Ishikawa (cell line): Measurements from ENCODE around the gene ARRDC1.

Experiments
- CEBPB ChIP-seq: IDR thresholded peaks from 2 replicates; pipeline ENCODE4 v1.6.1; 2012
- CREB1 ChIP-seq: IDR thresholded peaks from 2 replicates; pipeline ENCODE4 v1.6.1; 2012; ENCODE audit warnings: low read depth
- EGR1 ChIP-seq: IDR thresholded peaks from 2 replicates; pipeline ENCODE4 v1.6.1; 2012
- EP300 ChIP-seq: IDR thresholded peaks from 2 replicates; pipeline ENCODE4 v1.6.1; 2012; ENCODE audit warnings: borderline replicate concordance
- FOXM1 ChIP-seq: IDR thresholded peaks from 2 replicates; pipeline ENCODE4 v1.6.1; 2012; ENCODE audit warnings: low read depth, borderline replicate concordance
- MAX ChIP-seq: IDR thresholded peaks from 2 replicates; pipeline ENCODE4 v1.6.1; 2012
- NFIC ChIP-seq: IDR thresholded peaks from 2 replicates; pipeline ENCODE4 v1.6.1; 2012
- RAD21 ChIP-seq: IDR thresholded peaks from 2 replicates; pipeline ENCODE4 v1.6.1; 2012; ENCODE audit warnings: low read depth
- TAF1 ChIP-seq: IDR thresholded peaks from 2 replicates; pipeline ENCODE4 v1.6.1; 2012; ENCODE audit warnings: low read depth, mild to moderate bottlenecking
- TCF12 ChIP-seq: IDR thresholded peaks from 2 replicates; pipeline ENCODE4 v1.6.1; 2012; ENCODE audit warnings: low read depth
- TEAD4 ChIP-seq: IDR thresholded peaks from 2 replicates; pipeline ENCODE4 v1.6.1; 2012
- YY1 ChIP-seq: IDR thresholded peaks from 2 replicates; pipeline ENCODE4 v1.6.1; 2012; ENCODE audit warnings: low read depth
- ZBTB7A ChIP-seq: IDR thresholded peaks from 2 replicates; pipeline ENCODE4 v1.6.1; 2012; ENCODE audit warnings: low read depth
- TF ChIP-seq, protein P1 (sequence below): IDR thresholded peaks from 2 replicates; pipeline ENCODE4 v1.6.1; 2012
- TF ChIP-seq, protein P2 (sequence below): IDR thresholded peaks from 2 replicates; pipeline ENCODE4 v1.6.1; 2012; ENCODE audit warnings: low read depth, mild to moderate bottlenecking

The ARRDC1 gene

GRCh38 chr9:137630126-137630525, 24.6 kb downstream of the ARRDC1 start:
- TF ChIP-seq NFIC (no peak), MAX (no peak), RAD21 (no peak), EP300 (no peak), FOXM1 (no peak), CEBPB (no peak), YY1 (no peak), ZBTB7A (no peak), TAF1 (no peak), TCF12 (no peak)
- TF ChIP-seq, protein P1, sequence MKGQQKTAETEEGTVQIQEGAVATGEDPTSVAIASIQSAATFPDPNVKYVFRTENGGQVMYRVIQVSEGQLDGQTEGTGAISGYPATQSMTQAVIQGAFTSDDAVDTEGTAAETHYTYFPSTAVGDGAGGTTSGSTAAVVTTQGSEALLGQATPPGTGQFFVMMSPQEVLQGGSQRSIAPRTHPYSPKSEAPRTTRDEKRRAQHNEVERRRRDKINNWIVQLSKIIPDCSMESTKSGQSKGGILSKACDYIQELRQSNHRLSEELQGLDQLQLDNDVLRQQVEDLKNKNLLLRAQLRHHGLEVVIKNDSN = no peak
- TF ChIP-seq, protein P2, sequence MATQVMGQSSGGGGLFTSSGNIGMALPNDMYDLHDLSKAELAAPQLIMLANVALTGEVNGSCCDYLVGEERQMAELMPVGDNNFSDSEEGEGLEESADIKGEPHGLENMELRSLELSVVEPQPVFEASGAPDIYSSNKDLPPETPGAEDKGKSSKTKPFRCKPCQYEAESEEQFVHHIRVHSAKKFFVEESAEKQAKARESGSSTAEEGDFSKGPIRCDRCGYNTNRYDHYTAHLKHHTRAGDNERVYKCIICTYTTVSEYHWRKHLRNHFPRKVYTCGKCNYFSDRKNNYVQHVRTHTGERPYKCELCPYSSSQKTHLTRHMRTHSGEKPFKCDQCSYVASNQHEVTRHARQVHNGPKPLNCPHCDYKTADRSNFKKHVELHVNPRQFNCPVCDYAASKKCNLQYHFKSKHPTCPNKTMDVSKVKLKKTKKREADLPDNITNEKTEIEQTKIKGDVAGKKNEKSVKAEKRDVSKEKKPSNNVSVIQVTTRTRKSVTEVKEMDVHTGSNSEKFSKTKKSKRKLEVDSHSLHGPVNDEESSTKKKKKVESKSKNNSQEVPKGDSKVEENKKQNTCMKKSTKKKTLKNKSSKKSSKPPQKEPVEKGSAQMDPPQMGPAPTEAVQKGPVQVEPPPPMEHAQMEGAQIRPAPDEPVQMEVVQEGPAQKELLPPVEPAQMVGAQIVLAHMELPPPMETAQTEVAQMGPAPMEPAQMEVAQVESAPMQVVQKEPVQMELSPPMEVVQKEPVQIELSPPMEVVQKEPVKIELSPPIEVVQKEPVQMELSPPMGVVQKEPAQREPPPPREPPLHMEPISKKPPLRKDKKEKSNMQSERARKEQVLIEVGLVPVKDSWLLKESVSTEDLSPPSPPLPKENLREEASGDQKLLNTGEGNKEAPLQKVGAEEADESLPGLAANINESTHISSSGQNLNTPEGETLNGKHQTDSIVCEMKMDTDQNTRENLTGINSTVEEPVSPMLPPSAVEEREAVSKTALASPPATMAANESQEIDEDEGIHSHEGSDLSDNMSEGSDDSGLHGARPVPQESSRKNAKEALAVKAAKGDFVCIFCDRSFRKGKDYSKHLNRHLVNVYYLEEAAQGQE = no peak

DNA sequence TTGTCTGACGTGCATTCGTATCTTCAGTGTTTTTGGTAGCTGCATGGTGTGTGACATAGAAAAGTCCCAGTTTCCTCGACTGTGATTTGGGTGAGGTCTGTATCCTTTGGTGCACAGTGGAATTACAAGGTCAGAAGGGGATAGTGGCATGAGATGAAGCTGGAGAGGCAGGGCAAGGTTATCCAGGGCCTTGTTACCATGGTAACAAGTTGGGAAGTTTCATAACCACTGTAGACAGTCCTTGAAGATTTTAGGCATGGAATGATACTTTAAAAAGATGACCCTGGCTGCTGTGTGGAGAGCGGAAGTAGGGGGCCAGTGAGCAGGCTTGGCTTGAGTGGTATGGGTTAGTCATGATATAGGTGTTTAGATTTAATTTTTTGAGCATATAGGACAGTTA, 25.2 kb downstream of the ARRDC1 start:
- TF ChIP-seq CEBPB (no peak), CREB1 (no peak), FOXM1 (no peak), MAX (no peak), NFIC (no peak), YY1 (no peak), EP300 (no peak), EGR1 (no peak), TAF1 (no peak), ZBTB7A (no peak)
- TF ChIP-seq, protein P2 = no peak
- TF ChIP-seq, protein P1 = no peak

- TF ChIP-seq NFIC = no peak
- TF ChIP-seq, protein P1 = no peak
- no peak for TF ChIP-seq YY1
- TF ChIP-seq RAD21 = no peak
- no peak for TF ChIP-seq CREB1
- no peak for TF ChIP-seq EP300
- TF ChIP-seq ZBTB7A = no peak
- no peak for TF ChIP-seq TAF1
- TF ChIP-seq CEBPB = no peak
- TF ChIP-seq TCF12 = no peak
Observed at GRCh38 chr9:137631345-137632229, 26.1 kb downstream of the ARRDC1 start.

DNA sequence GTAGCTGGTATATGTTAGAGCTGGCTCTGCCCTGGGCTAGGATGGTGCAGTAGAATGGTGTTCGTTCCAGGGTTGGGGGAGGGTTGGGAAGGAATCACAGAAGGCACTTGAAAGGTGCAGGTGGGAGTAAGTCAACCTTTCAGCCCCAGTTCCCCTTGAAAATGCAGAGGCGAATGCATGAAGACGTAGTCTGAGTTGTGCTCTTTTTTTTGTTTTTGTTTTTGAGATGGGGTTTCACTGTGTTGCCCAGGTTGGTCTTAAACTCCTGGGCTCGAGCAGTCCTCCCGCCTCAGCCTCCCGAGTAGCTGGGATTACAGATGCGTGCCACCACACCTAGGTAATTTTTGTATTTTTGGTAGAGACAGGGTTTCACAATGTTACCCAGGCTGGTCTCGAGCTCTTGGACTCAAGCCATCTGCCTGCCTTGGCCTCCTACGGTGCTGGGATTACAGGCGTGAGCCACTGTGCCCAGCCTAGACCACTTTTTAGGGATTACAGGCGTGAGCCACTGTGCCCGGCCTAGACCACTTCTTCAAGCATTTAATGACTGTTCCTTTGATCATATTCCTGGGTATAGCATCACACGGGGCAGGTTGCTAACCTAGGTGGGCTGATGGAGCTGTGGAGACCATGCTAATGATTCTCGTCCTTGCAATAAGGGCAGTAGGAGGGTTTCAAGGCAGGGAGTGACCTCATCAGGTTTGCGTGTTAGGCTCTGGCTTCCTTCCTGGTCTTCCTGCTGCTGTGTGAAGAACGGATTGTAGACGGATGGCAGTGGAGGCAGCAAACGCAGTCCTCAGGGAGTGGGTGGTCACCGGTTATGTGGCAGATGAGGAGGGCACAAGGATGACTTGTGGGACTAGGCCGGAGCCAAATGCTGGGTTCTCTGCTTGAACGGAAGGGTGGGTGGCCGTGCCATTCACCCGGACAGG, 27.0 kb downstream of the ARRDC1 start:
- no peak for TF ChIP-seq ZBTB7A
- TF ChIP-seq CREB1 = no peak
- TF ChIP-seq FOXM1 = no peak
- TF ChIP-seq EGR1 = no peak
- no peak for TF ChIP-seq TAF1
- TF ChIP-seq NFIC = no peak
- TF ChIP-seq, protein P1 = no peak
- no peak for TF ChIP-seq TEAD4

DNA sequence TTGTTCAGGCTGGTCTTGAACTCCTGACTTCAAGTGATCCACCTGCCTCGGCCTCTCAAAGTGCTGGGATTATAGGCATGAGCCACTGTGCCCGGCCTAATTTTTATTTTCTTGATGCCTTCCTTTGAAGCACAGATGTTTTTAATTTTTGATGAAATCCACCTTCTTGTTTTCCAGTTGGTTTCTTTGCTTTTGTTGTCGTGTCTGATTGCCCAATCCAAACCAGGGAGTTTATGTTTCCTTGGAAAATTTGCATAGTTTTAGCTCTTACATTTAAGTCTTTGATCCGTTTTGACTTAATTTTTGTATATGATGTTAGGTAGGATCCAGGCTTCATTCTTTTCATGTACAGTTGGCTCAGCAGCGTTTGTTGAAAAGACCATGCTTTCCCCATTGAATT, 28.5 kb downstream of the ARRDC1 start:
- TF ChIP-seq MAX = no peak
- TF ChIP-seq CEBPB = no peak
- no peak for TF ChIP-seq EGR1
- no peak for TF ChIP-seq CREB1
- no peak for TF ChIP-seq ZBTB7A
- TF ChIP-seq RAD21 = no peak
- no peak for TF ChIP-seq TEAD4
- TF ChIP-seq, protein P2 = no peak
- TF ChIP-seq NFIC = no peak
- TF ChIP-seq YY1 = no peak
- TF ChIP-seq, protein P1 = no peak
